Right lobe of liver (tissue), 4 donors: ENCODE measurements around the gene ZNF665.

ENCODE experiments used
- CTCF ChIP-seq, 4 donors: fragments of 200-600 bp in 3 of 4; fragments of 450-650 bp in 1 of 4; IDR thresholded peaks; one replicate each; pipeline versions ENCODE4 v1.5.1 to v1.8.0; 2016 to 2022; ENCODE audit warnings: antibody characterized with exemption in 4 of 4, mild to moderate bottlenecking in 2 of 4
- POLR2A ChIP-seq: fragments of 450-650 bp; IDR thresholded peaks from one replicate; pipeline ENCODE4 v1.6.1; 2017; ENCODE audit warnings: antibody characterized with exemption, mild to moderate bottlenecking
- donor health status: DM: no; HTN: no; CAD: no.
- donor health status: DM: no; HTN: no; CAD: no.
- donor health status: DM: no; HTN: yes; CAD: no.

GRCh38 chr19:53130506-53130905, 62.7 kb downstream of the ZNF665 start:
- no peak for TF ChIP-seq CTCF (IDR thresholded peaks at IDR 0.05)
- TF ChIP-seq POLR2A, result no peak
